Measurements from ENCODE around the gene GPR107.

Gene GPR107

DNA sequence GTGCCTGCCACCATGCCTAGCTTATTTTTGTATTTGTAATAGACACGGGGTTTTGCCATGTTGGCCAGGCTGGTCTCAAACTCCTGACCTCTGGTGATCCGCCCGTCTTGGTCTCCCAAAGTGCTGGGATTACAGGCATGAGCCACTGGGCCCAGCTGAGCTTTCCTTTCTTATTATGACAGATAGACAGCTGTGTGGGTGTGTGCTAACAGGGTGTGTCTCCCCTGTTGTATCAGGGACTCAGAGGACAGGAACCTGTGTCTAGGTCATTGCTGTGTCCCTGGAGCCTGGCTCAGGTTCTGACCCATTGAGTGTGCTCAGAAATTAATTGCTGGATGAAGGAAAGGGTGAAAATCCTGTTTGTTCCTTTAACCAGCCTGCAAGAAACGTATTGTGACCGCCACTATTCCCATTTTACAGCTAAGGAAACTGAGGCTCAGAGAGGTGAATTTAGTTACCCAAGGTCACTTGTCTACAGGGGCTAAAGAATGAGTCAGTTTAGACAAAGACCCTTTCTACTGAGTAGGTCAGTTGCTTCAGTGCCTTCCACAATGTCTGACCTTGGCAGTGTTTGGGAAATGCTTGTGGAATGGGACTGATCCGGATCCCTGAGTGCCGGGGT, 135.3 kb downstream of the GPR107 start:
- DNase-seq = no peak

Data from inflammatory macrophage treated with lipopolysaccharide for 1 hour (primary cell).